GM10847 (cell line): ENCODE measurements around the gene P2RY8.

ENCODE experiments used
- POLR2A ChIP-seq: IDR thresholded peaks from 2 replicates; pipeline ENCODE4 v1.6.1; 2011; ENCODE audit not compliant: insufficient read length; ENCODE audit errors: extremely low read depth

P2RY8 gene

GRCh38 chrX:1464041-1464970 lies 72.7 kb downstream of the P2RY8 start:
- TF ChIP-seq POLR2A = no peak

- TF ChIP-seq POLR2A = no peak
Observed at GRCh38 chrX:1463581-1463980, 73.4 kb downstream of the P2RY8 start.

GRCh38 chrX:1462596-1463251 lies 74.3 kb downstream of the P2RY8 start:
- TF ChIP-seq POLR2A = no peak

GRCh38 chrX:1462110-1462509 lies 74.9 kb downstream of the P2RY8 start:
- TF ChIP-seq POLR2A = no peak

GRCh38 chrX:1455948-1456280 lies 81.1 kb downstream of the P2RY8 start:
- no peak for TF ChIP-seq POLR2A

- TF ChIP-seq POLR2A = no peak
Observed at GRCh38 chrX:1453951-1454785, 82.8 kb downstream of the P2RY8 start.

- peak; percentile 22 for TF ChIP-seq POLR2A
Observed at GRCh38 chrX:1453395-1453783, 83.6 kb downstream of the P2RY8 start.

- peak; percentile 96 for TF ChIP-seq POLR2A
Observed at GRCh38 chrX:1452516-1453394, 84.2 kb downstream of the P2RY8 start, which contains the start of gene ASMTL. Gene ASMTL (minus strand): TSS chrX:1452909. CDS start chrX:1452840, 69 bp downstream.

GRCh38 chrX:1451661-1452515 lies 85.1 kb downstream of the P2RY8 start:
- no peak for TF ChIP-seq POLR2A

GRCh38 chrX:1451251-1451660 lies 85.7 kb downstream of the P2RY8 start:
- no peak for TF ChIP-seq POLR2A

- TF ChIP-seq POLR2A = no peak
Observed at GRCh38 chrX:1450361-1451161, 86.4 kb downstream of the P2RY8 start.

GRCh38 chrX:1449823-1450149 lies 87.2 kb downstream of the P2RY8 start:
- TF ChIP-seq POLR2A = no peak
